Measurements from ENCODE around the gene PDE4D.
"Not testable (repeated sequence)": the region's sequence is repeated elsewhere in the genome, so short reads cannot be mapped to it uniquely, and the experiment has no call there.

Gene PDE4D

GRCh38 chr5:59418808-59419207 lies 474.7 kb downstream of the PDE4D start:
- DNase-seq (ENCODE audit: low read depth) = no peak

- DNase-seq (ENCODE audit: low read depth) = no peak
These were observed 477.1 kb downstream of the PDE4D start for GRCh38 chr5:59416451-59416850.

- DNase-seq (ENCODE audit: low read depth) = no peak
These were observed 477.5 kb downstream of the PDE4D start for GRCh38 chr5:59416026-59416425.

- DNase-seq (ENCODE audit: low read depth) = no peak
These were observed 481.1 kb downstream of the PDE4D start for GRCh38 chr5:59412428-59412827.

- not testable (repeated sequence) for DNase-seq (ENCODE audit: low read depth)
These were observed 484.5 kb downstream of the PDE4D start for GRCh38 chr5:59408997-59409396.

GRCh38 chr5:59407967-59408366 lies 485.6 kb downstream of the PDE4D start:
- DNase-seq (ENCODE audit: low read depth) = no peak

- DNase-seq (ENCODE audit: low read depth) = no peak
These were observed 491.9 kb downstream of the PDE4D start for GRCh38 chr5:59401637-59402036.

GRCh38 chr5:59394956-59395355 lies 498.6 kb downstream of the PDE4D start:
- not testable (repeated sequence) for DNase-seq (ENCODE audit: low read depth)

- no peak for DNase-seq (ENCODE audit: low read depth)
These were observed 499.7 kb downstream of the PDE4D start for GRCh38 chr5:59393585-59394420.

- no peak for DNase-seq (ENCODE audit: low read depth)
These were observed 501.9 kb downstream of the PDE4D start for GRCh38 chr5:59391576-59391975.

- no peak for DNase-seq (ENCODE audit: low read depth)
These were observed 502.5 kb downstream of the PDE4D start for GRCh38 chr5:59390989-59391388.

- no peak for DNase-seq (ENCODE audit: low read depth)
These were observed 503.4 kb downstream of the PDE4D start for GRCh38 chr5:59390074-59390659.

GRCh38 chr5:59387127-59387526 lies 506.4 kb downstream of the PDE4D start:
- no peak for DNase-seq (ENCODE audit: low read depth)

- no peak for DNase-seq (ENCODE audit: low read depth)
These were observed 507.8 kb downstream of the PDE4D start for GRCh38 chr5:59385700-59386099.

GRCh38 chr5:59380350-59380951 lies 513.1 kb downstream of the PDE4D start:
- no peak for DNase-seq (ENCODE audit: low read depth)

GRCh38 chr5:59374036-59374435 lies 519.5 kb downstream of the PDE4D start:
- DNase-seq (ENCODE audit: low read depth) = not testable (repeated sequence)

GRCh38 chr5:59371525-59372127 lies 521.9 kb downstream of the PDE4D start:
- no peak for DNase-seq (ENCODE audit: low read depth)

- no peak for DNase-seq (ENCODE audit: low read depth)
These were observed 524.6 kb downstream of the PDE4D start for GRCh38 chr5:59368951-59369350.

- DNase-seq (ENCODE audit: low read depth) = peak; percentile 21
These were observed 525.6 kb downstream of the PDE4D start for GRCh38 chr5:59367791-59368394.

- DNase-seq (ENCODE audit: low read depth) = no peak
These were observed 526.7 kb downstream of the PDE4D start for GRCh38 chr5:59366784-59367183.

- DNase-seq (ENCODE audit: low read depth) = no peak
These were observed 531.1 kb downstream of the PDE4D start for GRCh38 chr5:59362438-59362837.

- no peak for DNase-seq (ENCODE audit: low read depth)
These were observed 532.1 kb downstream of the PDE4D start for GRCh38 chr5:59361454-59361853.

All from T follicular helper cell (primary cell).